HG02938 (cell line): ENCODE measurements around the gene PHF21A.
"Not testable (repeated sequence)": the region's sequence is repeated elsewhere in the genome, so short reads cannot be mapped to it uniquely, and the experiment has no call there.

Source experiments
- ATAC-seq: cut with Tn5 transposase; IDR thresholded peaks from one replicate; pipeline ENCODE4 v1.9.1; 2021; ENCODE audit warnings: mild to moderate bottlenecking, moderate library complexity; ENCODE audit not compliant: unreplicated experiment

PHF21A gene

GRCh38 chr11:45906096-45906682 lies 215.1 kb downstream of the PHF21A start:
- no peak for ATAC-seq

DNA sequence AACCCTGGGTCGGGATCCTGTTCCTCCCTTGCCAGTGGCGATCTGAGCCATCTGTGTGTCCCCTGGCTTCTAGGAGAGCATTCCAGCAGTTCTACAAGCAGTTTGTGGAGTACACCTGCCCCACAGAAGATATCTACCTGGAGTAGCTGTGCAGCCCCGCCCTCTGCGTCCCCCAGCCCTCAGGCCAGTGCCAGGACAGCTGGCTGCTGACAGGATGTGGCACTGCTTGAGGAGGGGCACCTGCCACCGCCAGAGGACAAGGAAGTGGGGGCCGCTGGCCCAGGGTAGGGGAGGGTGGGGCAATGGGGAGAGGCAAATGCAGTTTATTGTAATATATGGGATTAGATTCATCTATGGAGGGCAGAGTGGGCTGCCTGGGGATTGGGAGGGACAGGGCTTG lies 215.7 kb downstream of the PHF21A start:
- ATAC-seq = not testable (repeated sequence)

DNA sequence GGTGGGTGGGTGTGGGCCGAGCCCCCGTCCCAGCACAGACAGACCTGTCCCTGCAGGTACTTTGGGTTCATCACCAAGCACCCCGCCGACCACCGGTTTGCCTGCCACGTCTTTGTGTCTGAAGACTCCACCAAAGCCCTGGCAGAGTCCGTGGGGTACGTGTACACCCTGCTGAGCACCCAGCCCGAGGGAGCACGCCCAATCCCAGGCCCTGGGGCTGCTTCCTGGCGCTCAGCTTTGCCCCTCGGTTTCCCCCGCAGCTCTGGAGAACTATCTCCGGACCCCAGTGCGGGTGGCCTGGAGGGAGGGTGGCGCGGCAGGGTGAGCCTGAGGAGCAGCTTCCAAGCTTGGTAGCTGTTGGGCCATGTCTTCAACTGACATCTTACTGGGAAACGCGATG lies 216.2 kb downstream of the PHF21A start:
- ATAC-seq = no peak

- no peak for ATAC-seq
Observed at GRCh38 chr11:45904309-45904915, 216.8 kb downstream of the PHF21A start.

DNA sequence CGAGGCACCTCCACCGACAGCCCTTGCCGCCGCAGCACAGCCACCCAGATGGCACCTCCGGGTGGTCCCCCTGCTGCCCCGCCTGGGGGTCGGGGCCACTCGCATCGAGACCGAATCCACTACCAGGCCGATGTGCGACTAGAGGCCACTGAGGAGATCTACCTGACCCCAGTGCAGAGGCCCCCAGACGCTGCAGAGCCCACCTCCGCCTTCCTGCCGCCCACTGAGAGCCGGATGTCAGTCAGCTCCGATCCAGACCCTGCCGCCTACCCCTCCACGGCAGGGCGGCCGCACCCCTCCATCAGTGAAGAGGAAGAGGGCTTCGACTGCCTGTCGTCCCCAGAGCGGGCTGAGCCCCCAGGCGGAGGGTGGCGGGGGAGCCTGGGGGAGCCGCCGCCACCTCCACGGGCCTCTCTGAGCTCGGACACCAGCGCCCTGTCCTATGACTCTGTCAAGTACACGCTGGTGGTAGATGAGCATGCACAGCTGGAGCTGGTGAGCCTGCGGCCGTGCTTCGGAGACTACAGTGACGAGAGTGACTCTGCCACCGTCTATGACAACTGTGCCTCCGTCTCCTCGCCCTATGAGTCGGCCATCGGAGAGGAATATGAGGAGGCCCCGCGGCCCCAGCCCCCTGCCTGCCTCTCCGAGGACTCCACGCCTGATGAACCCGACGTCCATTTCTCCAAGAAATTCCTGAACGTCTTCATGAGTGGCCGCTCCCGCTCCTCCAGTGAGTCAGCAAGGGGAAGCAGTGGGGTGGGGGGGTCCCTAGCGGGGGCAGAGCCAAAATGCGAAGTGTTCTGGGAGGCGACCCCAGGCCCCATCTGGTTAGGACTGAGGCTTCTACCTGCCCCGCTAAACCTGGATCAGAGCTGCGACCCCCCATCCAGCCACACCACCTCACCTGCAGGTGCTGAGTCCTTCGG lies 218.5 kb downstream of the PHF21A start:
- no peak for ATAC-seq

DNA sequence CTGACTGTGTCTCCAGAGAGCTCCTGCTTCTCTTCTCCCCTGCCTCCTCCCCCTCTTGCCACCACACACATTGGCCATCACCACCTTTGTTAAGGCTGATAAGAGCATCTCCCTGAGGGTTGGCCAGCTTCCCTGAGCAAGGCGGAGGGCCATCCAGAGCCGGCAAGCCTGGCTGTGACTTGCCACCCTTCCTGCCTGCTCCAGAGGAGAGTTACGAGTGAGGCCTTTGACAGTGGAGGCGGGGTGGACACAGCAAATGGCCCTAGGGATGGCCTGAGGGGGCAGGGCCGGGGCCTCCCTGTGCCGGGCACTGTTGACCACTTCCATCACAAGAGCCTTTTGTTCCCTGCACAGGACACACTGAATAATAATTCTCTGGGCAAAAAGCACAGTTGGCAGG lies 219.6 kb downstream of the PHF21A start:
- ATAC-seq = no peak

- ATAC-seq = no peak
Observed at GRCh38 chr11:45900916-45901617, 220.2 kb downstream of the PHF21A start.

DNA sequence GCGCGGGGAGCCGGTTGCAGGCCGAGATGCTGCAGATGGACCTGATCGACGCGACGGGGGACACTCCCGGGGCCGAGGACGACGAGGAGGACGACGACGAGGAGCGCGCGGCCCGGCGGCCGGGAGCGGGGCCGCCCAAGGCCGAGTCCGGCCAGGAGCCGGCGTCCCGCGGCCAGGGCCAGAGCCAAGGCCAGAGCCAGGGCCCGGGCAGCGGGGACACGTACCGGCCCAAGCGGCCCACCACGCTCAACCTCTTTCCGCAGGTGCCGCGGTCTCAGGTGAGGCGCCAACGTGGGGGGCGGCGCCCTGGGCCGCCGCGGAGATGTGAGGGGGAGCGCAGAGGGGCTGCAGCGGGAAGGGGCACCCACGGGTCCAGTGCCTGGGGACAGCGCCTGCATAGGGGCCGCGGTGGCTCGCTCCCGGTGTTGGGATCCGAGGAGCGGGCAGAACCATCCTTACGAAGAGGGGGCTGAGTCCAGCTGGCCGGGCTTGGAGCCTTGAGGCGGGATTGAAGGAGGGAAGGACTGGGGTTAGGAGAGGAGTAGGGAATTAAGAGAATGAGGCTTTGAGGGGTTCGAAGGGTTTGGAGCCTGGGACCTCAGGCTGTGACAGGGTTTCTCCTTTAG lies 221.0 kb downstream of the PHF21A start:
- ATAC-seq = not testable (repeated sequence)

DNA sequence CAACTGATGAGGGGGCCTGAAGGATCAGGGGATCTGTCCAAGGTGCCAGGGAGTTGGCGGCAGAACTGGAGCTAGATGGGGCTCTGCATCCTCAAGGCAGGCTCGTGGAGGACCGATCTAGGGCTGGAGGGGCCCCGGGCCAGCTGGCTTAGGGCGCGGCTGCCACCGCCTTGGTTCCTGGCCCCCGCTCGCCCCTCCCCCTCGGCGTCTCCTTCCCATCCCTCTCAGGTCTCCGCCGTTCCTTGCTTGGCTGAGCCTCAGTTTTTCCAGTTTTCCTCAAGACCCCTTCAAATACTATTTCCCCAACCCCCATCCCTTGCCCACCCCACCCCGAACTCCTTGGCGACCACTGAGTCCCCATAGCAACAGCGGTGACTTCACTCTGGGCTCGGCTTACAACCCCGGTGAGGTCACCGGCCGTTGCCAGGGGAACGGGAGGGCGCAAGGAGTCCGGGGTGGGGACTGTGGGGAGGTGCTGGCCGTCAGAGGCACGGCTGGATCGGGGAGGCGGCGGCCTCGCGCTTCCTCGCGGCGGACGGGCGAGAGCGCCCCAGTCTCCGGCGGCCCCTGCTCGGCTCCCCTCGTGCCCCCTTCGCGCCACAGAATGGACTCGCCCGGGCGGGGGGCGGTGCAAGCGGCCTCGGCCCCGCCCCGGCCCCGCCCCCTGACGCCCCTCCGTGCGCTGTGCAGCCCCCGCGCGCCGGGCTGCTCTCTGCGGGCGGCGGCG lies 221.6 kb downstream of the PHF21A start:
- peak; percentile 68 for ATAC-seq

GRCh38 chr11:45899086-45899447 lies 222.2 kb downstream of the PHF21A start:
- no peak for ATAC-seq

GRCh38 chr11:45897556-45897955 lies 223.7 kb downstream of the PHF21A start:
- ATAC-seq = no peak

- no peak for ATAC-seq
Observed at GRCh38 chr11:45896422-45896984, 224.8 kb downstream of the PHF21A start.

- no peak for ATAC-seq
Observed at GRCh38 chr11:45895553-45896259, 225.5 kb downstream of the PHF21A start.

- no peak for ATAC-seq
Observed at GRCh38 chr11:45894555-45895247, 226.6 kb downstream of the PHF21A start.

DNA sequence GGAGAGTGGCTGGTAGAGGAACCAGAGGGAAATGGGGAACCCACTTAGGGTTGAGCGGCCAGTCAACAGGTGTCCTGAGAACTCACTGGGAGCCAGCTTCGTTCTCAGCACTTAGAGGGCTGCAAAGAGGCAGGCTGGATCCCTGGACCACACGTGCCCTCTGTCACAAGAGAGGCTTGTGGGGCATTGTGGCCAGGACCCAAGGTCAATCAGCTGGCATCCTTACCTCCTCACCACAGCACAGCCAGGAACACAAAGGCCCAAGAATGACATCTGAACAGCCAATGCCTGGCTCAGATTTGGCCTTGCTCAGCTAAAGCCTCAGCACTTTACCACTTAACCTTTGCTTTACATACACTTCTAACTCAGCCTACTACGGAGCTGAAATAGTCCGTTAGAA lies 228.4 kb downstream of the PHF21A start:
- no peak for ATAC-seq

DNA sequence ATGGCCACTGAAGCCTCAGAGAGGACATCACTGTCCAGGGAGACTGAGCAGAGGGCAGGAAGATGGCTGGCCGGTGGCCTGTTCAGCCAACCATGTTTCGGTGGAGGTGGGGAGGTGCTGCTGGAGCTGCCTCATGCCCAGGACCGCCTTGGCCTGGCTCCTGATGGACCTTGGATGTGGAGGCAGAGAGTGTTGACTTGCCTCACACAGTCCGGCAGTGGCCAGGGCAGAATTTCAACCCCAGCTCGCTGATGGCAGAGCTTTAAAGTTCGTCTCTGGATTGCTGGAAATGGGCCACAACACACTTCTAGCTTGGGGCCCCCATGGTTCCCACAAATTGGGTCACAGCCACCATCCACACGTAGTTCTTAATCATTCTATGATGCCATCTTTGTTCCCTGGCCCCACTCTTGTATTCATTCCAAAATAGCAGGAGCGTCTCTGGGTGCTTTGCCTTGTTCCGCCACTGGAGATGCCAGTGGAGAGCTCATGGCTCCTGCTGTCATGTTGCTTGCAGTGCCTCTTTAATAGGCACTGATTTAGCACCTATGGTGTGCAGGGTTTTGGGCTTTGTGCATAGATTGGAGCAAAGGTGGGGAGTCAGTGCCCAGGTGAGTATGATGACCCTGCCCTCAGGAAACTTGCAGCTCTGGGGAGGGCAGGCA lies 230.2 kb downstream of the PHF21A start:
- no peak for ATAC-seq

DNA sequence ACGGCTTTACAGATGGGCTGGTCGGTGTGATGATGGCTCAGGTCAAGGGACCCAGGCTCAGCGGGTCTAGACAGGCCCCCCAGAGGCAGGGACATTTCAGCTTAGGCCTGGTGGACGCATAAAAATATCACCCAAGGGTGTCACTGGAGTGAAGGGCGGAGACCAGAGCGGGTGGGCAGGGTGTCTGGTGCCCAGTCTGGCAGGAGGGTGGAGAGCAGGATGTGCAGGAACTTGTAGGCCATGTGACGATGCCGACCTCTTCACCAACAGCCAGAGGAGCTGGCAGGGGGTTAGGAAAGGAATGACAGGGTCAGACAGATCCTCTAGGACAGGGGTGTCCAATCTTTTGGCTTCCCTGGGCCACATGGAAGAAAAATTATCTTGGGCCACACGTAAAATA lies 231.3 kb downstream of the PHF21A start:
- no peak for ATAC-seq

DNA sequence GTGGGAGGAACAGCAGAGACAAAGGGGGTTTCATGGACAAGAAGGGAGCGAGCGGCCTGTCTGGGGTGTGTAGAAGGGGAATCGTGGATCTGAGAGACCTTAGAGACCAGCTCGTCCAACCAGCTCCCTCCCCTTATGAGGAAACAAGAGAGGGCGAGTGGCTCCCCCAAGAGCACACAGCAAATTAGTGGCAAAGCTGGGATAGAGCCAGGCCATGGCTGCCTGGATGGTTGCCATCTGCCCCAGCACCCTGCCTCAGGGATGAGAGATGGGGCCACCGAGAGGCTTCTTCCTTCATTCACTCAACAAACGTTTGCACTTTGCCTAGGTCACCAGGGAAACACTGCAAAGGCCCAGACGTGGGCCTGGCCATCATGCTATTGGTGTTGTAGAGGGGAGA lies 231.7 kb downstream of the PHF21A start:
- ATAC-seq = no peak
